Measurements from ENCODE around the gene MYH15. TPM values are rescaled to one million over a fixed set of nuclear protein-coding genes. Genes with fewer than 3 reads are reported as not detected.

MYH15 gene
- total RNA-seq, 6 experiments from 2014 or later: 0.19 to 0.59 (median 0.31) TPM

- Mint-ChIP-seq H3K4me3 (no peak overlapping the region), H3K27ac (no peak overlapping the region), H3K36me3 (ENCODE audit: low read depth) (no peaks in the 10 kb centered on the region), H3K27me3 (ENCODE audit: insufficient read depth) (peaks cover 7% of the 10 kb centered on the region), H3K9me3 (no peaks in the 10 kb centered on the region), H3K4me1 (ENCODE audit: low read depth) (no peaks in the 10 kb centered on the region)
- no peak for DNase-seq
- TF ChIP-seq CTCF (IDR thresholded peaks at IDR 0.05): no peak
These were observed 14.9 kb upstream of the MYH15 start for GRCh38 chr3:108525256-108525655.

- Mint-ChIP-seq H3K4me1 (ENCODE audit: low read depth) (no peaks in the 10 kb centered on the region), H3K27me3 (ENCODE audit: insufficient read depth) (peaks cover 7% of the 10 kb centered on the region), H3K27ac (no peak overlapping the region), H3K9me3 (no peaks in the 10 kb centered on the region), H3K4me3 (no peak overlapping the region), H3K36me3 (ENCODE audit: low read depth) (no peaks in the 10 kb centered on the region)
- no peak for DNase-seq
- no peak for TF ChIP-seq CTCF (IDR thresholded peaks at IDR 0.05)
These were observed 14.1 kb upstream of the MYH15 start for GRCh38 chr3:108524537-108524936.

GRCh38 chr3:108518895-108519294 is 8.5 kb upstream of the MYH15 start:
- H3K27me3 Mint-ChIP-seq (ENCODE audit: insufficient read depth): peaks cover 14% of the 10 kb centered on the region
- no peak for TF ChIP-seq CTCF (IDR thresholded peaks at IDR 0.05)
- no peak for DNase-seq
- no peaks in the 10 kb centered on the region for H3K4me1 Mint-ChIP-seq (ENCODE audit: low read depth)
- H3K4me3 Mint-ChIP-seq: no peak overlapping the region
- H3K36me3 Mint-ChIP-seq (ENCODE audit: low read depth): no peaks in the 10 kb centered on the region
- no peak overlapping the region for H3K27ac Mint-ChIP-seq
- H3K9me3 Mint-ChIP-seq: no peaks in the 10 kb centered on the region

- H3K4me1 Mint-ChIP-seq (ENCODE audit: low read depth): no peaks in the 10 kb centered on the region
- no peak overlapping the region for H3K27ac Mint-ChIP-seq
- H3K9me3 Mint-ChIP-seq: no peaks in the 10 kb centered on the region
- TF ChIP-seq CTCF (IDR thresholded peaks at IDR 0.05): no peak
- peaks cover 12% of the 10 kb centered on the region for H3K27me3 Mint-ChIP-seq (ENCODE audit: insufficient read depth)
- no peak for DNase-seq
- H3K4me3 Mint-ChIP-seq: no peak overlapping the region
- no peaks in the 10 kb centered on the region for H3K36me3 Mint-ChIP-seq (ENCODE audit: low read depth)
These were observed 6.5 kb upstream of the MYH15 start for GRCh38 chr3:108516881-108517280.

GRCh38 chr3:108513961-108514360 is 3.6 kb upstream of the MYH15 start:
- H3K4me3 Mint-ChIP-seq: no peak overlapping the region
- no peaks in the 10 kb centered on the region for H3K4me1 Mint-ChIP-seq (ENCODE audit: low read depth)

More at GRCh38 chr3:108513961-108514360, 3.6 kb upstream of the MYH15 start:
- H3K27ac Mint-ChIP-seq: no peak overlapping the region
- H3K27me3 Mint-ChIP-seq (ENCODE audit: insufficient read depth): peaks cover 9% of the 10 kb centered on the region
- no peaks in the 10 kb centered on the region for H3K9me3 Mint-ChIP-seq
- no peaks in the 10 kb centered on the region for H3K36me3 Mint-ChIP-seq (ENCODE audit: low read depth)
- no peak for TF ChIP-seq CTCF (IDR thresholded peaks at IDR 0.05)
- DNase-seq: peak; percentile 7

Data from HFFc6 (cell line).